Endothelial cell of umbilical vein (primary cell): ENCODE measurements around the gene PSMB5. TPM values are rescaled to one million over a fixed set of nuclear protein-coding genes. Genes with fewer than 3 reads are reported as not detected.

Source experiments
- BruUV-seq: library from RNA; stranded (reverse); fragments of 400-500 nt; replicated peaks from 2 replicates; lab custom pipeline; 2021; lab: Mats Ljungman, UMichigan
- CTCF ChIA-PET: fragments of 300-600, 350-600 bp; sonication (Branson Sonifier 250); formaldehyde crosslinking; loops from one replicate; lab custom pipeline; 2021; ENCODE audit warnings: antibody characterized with exemption, inconsistent platforms; lab: Charles Lee
- POLR2A ChIA-PET: fragments of 300-600, 350-600 bp; sonication (Branson Sonifier 250); formaldehyde crosslinking; loops from one replicate; lab custom pipeline; 2021; ENCODE audit warnings: antibody characterized with exemption, inconsistent platforms; lab: Charles Lee
- DNase-seq: peaks from one replicate; pipeline ENCODE4 v3.0.0-alpha.2; 2011; ENCODE audit warnings: low read depth, low spot score
- FAIRE-seq: peaks from 2 replicates; lab custom pipeline; 2011; peaks lifted over from hg19 to GRCh38; lab: Jason Lieb, UNC
- H2AFZ ChIP-seq: 2 replicates; pipeline ENCODE4 v1.6.0; 2012; ENCODE audit warnings: low read depth, low read length, control low read depth, inconsistent platforms
- H3K27ac ChIP-seq: 2 replicates; pipeline ENCODE4 v1.5.1; 2011; ENCODE audit warnings: low read depth, mild to moderate bottlenecking, control low read depth, low read length, moderate library complexity; ENCODE audit not compliant: insufficient read depth
- H3K27me3 ChIP-seq, 2 experiments: 2 replicates each; pipeline versions ENCODE4 v1.6.0 to v1.6.1; 2011; ENCODE audit warnings: low read length in 2 of 2, mixed read lengths in 1 of 2; ENCODE audit not compliant: control insufficient read depth in 2 of 2, insufficient read depth in 2 of 2
- H3K36me3 ChIP-seq, 2 experiments: 2 replicates in 1 of 2; 3 replicates in 1 of 2; pipeline ENCODE4 v1.5.1; 2011; ENCODE audit warnings: low read length in 2 of 2, mild to moderate bottlenecking in 1 of 2, moderate library complexity in 1 of 2; ENCODE audit not compliant: control insufficient read depth in 2 of 2, insufficient read depth in 2 of 2; ENCODE audit errors: extremely low read depth in 1 of 2
- H3K4me1 ChIP-seq: 3 replicates; pipeline ENCODE4 v1.5.1; 2011; ENCODE audit warnings: mild to moderate bottlenecking, low read length; ENCODE audit not compliant: control insufficient read depth, insufficient read depth; ENCODE audit errors: extremely low read depth
- H3K4me2 ChIP-seq: 2 replicates; pipeline ENCODE4 v1.6.1; 2011; ENCODE audit warnings: low read length, control low read depth, mixed read lengths; ENCODE audit not compliant: insufficient read depth
- H3K4me3 ChIP-seq, 3 experiments: fragments of 200-600 bp in 1 of 3; sonication (generic), shearing (Covaris generic) in 1 of 3; replicated peaks in 1 of 3; 2 replicates each; pipeline ENCODE4 v1.5.1; 2011 to 2016; ENCODE audit warnings: control low read depth in 3 of 3, low read length in 3 of 3, mild to moderate bottlenecking in 2 of 3, inconsistent platforms in 1 of 3, low read depth in 1 of 3, moderate library complexity in 1 of 3; ENCODE audit not compliant: insufficient read depth in 1 of 3
- H3K79me2 ChIP-seq: 2 replicates; pipeline ENCODE4 v1.6.0; 2012; ENCODE audit warnings: low read length, inconsistent platforms; ENCODE audit not compliant: control insufficient read depth, insufficient read depth
- H3K9ac ChIP-seq: replicated peaks from 2 replicates; pipeline ENCODE3; 2011; ENCODE audit warnings: low read length, control low read depth; ENCODE audit not compliant: insufficient read depth; ENCODE audit errors: extremely low read depth
- H3K9me1 ChIP-seq: replicated peaks from 3 replicates; pipeline ENCODE4 v1.6.0; 2011; ENCODE audit warnings: mild to moderate bottlenecking, low read length; ENCODE audit not compliant: control insufficient read depth, insufficient read depth; ENCODE audit errors: extremely low read depth
- H3K9me3 ChIP-seq: replicated peaks from 2 replicates; pipeline ENCODE4 v1.5.1; 2012; ENCODE audit warnings: low read length, inconsistent platforms; ENCODE audit not compliant: control insufficient read depth, insufficient read depth
- H4K20me1 ChIP-seq: replicated peaks from 2 replicates; pipeline ENCODE3; 2011; ENCODE audit warnings: mild to moderate bottlenecking, low read length; ENCODE audit not compliant: control insufficient read depth, insufficient read depth; ENCODE audit errors: extremely low read depth
- GATA2 ChIP-seq: IDR thresholded peaks from 2 replicates; pipeline ENCODE4 v1.7.0; 2011; ENCODE audit warnings: low read depth, mild to moderate bottlenecking, moderate library complexity, mixed read lengths, low read length; ENCODE audit not compliant: insufficient read length, insufficient read depth
- JUN ChIP-seq: IDR thresholded peaks from 2 replicates; pipeline ENCODE4 v1.6.1; 2011; ENCODE audit warnings: borderline replicate concordance, low read depth; ENCODE audit not compliant: insufficient read length, insufficient read depth
- POLR2A ChIP-seq: IDR thresholded peaks from 2 replicates; pipeline ENCODE4 v1.6.1; 2012; ENCODE audit warnings: low read depth, mild to moderate bottlenecking, control low read depth, low read length
- POLR2AphosphoS5 ChIP-seq: IDR thresholded peaks from 2 replicates; pipeline ENCODE4 v1.6.1; 2012; ENCODE audit warnings: low read depth, mild to moderate bottlenecking, control low read depth, low read length, moderate library complexity; ENCODE audit not compliant: insufficient read depth
- dilution Hi-C: fragments of 300-500 bp; cut with MboI; formaldehyde crosslinking; loops from one replicate; pipeline ENCODE4 v1.15.0; 2019; ENCODE audit warnings: low sequenced_read_pairs; ENCODE audit not compliant: extremely low pct_ligation_motif_present
- intact Hi-C: fragments of 100-400 bp; cut with micrococcal nuclease; formaldehyde crosslinking; loops from one replicate; pipeline ENCODE4 v1.10.0; 2022
- polyA plus RNA-seq, 4 experiments: library from polyadenylated mRNA; depleted of rRNA in 3 of 4; stranded (reverse) in 3 of 4; unstranded in 1 of 4; fragments of >200 nt; gene quantifications; 2 replicates each; pipeline versions ENCODE4 v1.2.1 to v1.2.3, GENCODE V29; 2011 to 2012; ENCODE audit warnings: missing spikeins in 1 of 4
- total RNA-seq: library from RNA; stranded (reverse); gene quantifications from 2 replicates; pipeline ENCODE4 v1.2.3, GENCODE V29; 2021
- TF ChIP-seq, protein P1 (sequence below), 2 donors: IDR thresholded peaks; 1 replicate in 1 of 2; 2 replicates in 1 of 2; pipeline ENCODE4 v1.5.1; 2011; ENCODE audit warnings: low read length in 2 of 2, mild to moderate bottlenecking in 2 of 2, moderate library complexity in 2 of 2, control low read depth in 1 of 2, inconsistent platforms in 1 of 2, low read depth in 1 of 2; ENCODE audit not compliant: insufficient read depth in 1 of 2; ENCODE audit errors: extremely low read depth in 1 of 2

Gene PSMB5
- total and polyA plus RNA-seq, 2 donors (not counting 3 experiments of a cell fraction or from before 2014, with no cell fraction given) = 236 to 464 TPM

DNA sequence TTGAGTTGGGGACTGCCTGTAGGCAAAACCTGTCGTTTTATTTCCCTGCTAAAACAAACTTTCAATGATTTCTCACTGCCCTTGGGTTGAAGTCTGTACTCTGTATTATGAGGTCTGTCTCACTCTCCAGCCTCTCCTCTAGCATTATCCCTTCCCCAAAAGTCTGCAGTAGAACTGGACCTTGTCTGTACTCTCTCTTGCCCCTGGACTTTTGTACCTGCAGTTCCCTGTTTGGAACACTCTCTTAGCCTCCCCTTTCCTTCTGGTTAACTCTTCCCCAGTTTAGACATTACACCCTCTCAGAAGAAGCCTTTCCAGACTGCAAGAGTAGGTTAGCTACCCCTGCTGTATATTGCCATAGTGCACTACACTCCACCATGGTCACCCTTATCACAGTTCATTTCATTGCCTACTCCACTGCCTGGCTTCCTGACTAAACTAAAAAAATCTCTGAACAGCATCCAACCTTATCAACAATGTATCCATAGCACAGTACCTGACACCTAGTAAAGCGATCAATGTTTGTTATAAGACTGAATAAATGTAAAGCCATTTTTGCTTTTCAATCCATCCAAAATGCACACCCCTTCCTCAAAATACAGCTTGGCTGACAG, 48.7 kb downstream of the PSMB5 start:
- no peak for FAIRE-seq
- Histone ChIP-seq H2AFZ (no peak overlapping the region), H4K20me1 (no peaks in the 10 kb centered on the region), H3K9ac (no peak overlapping the region), H3K9me3 (no peaks in the 10 kb centered on the region), H3K4me3 (no peak overlapping the region), H3K4me2 (no peak overlapping the region), H3K4me1 (peaks cover 6% of the 10 kb centered on the region), H3K27me3 (no peaks in the 10 kb centered on the region), H3K9me1 (no peaks in the 10 kb centered on the region), H3K36me3 (no peaks in the 10 kb centered on the region), H3K79me2 (peaks cover 13% of the 10 kb centered on the region), H3K27ac (no peak overlapping the region)
- DNase-seq = no peak
- dilution Hi-C loops (loop anchor here (10.0 kb wide), 1 partner anchor 79 kb away; no protein-coding TSS in a partner anchor), intact Hi-C loops (loop anchor here (1.0 to 10.0 kb wide), 2 partner anchors 72 to 199 kb away; partner anchors contain the start of gene SLC7A8)
- no peak for TF ChIP-seq JUN
- TF ChIP-seq, protein P1, sequence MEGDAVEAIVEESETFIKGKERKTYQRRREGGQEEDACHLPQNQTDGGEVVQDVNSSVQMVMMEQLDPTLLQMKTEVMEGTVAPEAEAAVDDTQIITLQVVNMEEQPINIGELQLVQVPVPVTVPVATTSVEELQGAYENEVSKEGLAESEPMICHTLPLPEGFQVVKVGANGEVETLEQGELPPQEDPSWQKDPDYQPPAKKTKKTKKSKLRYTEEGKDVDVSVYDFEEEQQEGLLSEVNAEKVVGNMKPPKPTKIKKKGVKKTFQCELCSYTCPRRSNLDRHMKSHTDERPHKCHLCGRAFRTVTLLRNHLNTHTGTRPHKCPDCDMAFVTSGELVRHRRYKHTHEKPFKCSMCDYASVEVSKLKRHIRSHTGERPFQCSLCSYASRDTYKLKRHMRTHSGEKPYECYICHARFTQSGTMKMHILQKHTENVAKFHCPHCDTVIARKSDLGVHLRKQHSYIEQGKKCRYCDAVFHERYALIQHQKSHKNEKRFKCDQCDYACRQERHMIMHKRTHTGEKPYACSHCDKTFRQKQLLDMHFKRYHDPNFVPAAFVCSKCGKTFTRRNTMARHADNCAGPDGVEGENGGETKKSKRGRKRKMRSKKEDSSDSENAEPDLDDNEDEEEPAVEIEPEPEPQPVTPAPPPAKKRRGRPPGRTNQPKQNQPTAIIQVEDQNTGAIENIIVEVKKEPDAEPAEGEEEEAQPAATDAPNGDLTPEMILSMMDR (IDR thresholded peaks at IDR 0.05; ENCODE audit: extremely low read depth in 1 of 2, insufficient read depth in 1 of 2, low read depth in 1 of 2, low read length in 2 of 2) = no peak
- no peak for TF ChIP-seq POLR2A
- no peak for TF ChIP-seq GATA2
- no peak for TF ChIP-seq POLR2AphosphoS5
- POLR2A ChIA-PET = interaction anchor here (0.8 to 1.5 kb wide), 6 partner anchors 9 to 83 kb away, joined by 3 to 13 read pairs (median 4); partner anchors contain the start of gene CDH24
- CTCF ChIA-PET = interaction anchor here (0.6 to 17.1 kb wide), 59 partner anchors 9 to 600 kb away, joined by 3 to 1071 read pairs (median 7); partner anchors contain the start of genes ACIN1, C14orf119, CDH24 and HAUS4
- BruUV-seq = no TSS peak
